Endometrium (tissue), 2 donors: ENCODE results near the gene GTF2E1.
A peak's percentile ranks its signal among the peaks of the same experiment; 100 is the strongest.
"Not testable (repeated sequence)": the region's sequence is repeated elsewhere in the genome, so short reads cannot be mapped to it uniquely, and the experiment has no call there.

ENCODE experiments used
- FAIRE-seq: peaks from 2 replicates; lab custom pipeline; 2012; peaks lifted over from hg19 to GRCh38; lab: Jason Lieb, UNC
- donor health status: control.
- donor health status: control.

The GTF2E1 gene

DNA sequence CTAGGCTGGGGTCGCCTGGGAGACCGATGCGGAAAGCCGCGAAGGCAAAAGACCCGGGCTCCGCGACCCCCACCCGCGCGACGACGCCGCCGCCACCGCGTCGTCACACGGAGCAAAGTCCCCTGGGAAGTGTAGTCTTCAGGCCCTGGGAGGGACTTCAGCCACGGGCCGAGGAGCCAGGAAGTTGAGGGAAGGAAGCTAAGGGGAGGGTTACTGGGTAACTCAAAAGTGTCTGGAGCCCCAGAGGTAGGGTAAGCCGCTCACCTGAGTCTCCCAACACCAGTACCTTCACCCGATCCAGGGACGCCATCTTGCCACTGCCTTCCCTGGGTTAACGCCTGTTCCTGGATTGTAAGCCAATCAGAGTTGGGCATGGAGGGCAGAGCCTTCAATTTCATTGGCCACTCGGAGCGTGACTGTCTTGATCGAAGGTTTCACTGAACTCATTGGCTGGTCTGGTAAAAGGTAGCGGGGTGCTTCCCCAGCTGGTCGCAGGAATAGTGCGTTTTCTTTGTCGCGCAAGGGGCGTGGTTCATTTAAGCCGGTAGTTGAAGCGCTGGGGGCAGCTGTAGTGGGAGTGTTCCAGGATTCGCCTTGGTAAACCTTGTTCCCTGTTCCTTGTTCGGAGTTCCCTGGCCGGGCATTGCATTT is at the start of gene GTF2E1, which contains the start of gene RABL3:
TSS of gene GTF2E1 (plus strand) at position 547 of the 651 bp plus-strand sequence. CDS start 7,809 bp downstream, outside the sequence.
TSS of gene RABL3 (minus strand) at position 319 of the 651 bp plus-strand sequence. CDS start at position 310, 9 bp downstream.
- peak; percentile 98 for FAIRE-seq

DNA sequence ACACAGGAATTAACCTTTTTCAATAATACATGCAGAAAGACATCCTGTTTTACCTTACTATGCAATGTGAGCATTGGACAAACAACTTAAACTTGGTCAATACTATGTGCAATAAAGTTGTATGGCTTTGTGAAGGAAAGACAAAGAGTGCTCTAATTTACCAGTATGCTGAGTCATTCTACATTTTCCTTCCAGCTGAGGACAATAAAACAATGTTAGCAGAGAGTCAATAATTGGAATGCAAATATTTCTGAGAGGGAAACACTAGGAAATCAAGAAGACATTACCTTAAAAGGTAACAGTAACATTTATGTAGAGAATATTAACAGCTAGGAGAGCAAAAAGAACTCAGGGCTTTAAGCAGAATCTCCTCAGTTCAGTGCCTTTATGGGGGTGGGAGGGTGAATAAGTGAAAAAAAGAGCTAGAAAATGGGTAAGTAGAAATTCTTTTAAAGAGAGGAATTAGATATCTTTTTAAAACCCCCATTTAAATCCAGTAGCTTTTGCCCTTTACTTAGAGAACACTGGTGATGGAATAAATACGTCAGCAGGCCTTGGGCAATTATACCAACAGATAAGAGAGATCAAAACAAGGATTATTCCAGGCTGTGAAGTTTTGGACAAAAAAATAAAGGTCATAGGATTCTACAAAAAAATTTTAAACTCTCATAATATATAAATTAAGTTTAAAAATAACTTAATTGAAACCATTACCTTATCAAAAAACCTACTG is 48.9 kb upstream of the GTF2E1 start:
- FAIRE-seq: peak; percentile 4

- FAIRE-seq: no peak
Observed at GRCh38 chr3:120699333-120699732, 43.2 kb upstream of the GTF2E1 start.

- peak; percentile 48 for FAIRE-seq
Observed at GRCh38 chr3:120705884-120706582, 36.5 kb upstream of the GTF2E1 start.

DNA sequence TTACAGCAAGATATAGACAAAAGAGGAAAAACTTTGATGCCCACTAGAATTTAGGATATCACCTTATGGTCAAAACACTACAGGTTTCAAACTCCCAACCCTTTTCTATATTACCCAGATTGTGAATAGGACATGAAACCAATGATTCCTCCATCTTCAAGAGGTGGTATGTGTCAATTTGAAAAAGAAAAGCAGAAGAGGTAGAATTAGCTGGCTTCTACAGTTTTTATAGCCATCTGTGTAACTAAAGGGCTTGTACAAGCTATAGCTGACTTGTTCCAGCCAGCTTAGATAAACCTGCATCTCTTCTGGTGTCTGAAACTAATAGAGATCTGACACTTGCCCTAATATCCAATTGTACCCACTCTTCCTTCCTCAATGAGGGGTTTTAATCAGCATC is 35.6 kb upstream of the GTF2E1 start:
- FAIRE-seq: no peak

DNA sequence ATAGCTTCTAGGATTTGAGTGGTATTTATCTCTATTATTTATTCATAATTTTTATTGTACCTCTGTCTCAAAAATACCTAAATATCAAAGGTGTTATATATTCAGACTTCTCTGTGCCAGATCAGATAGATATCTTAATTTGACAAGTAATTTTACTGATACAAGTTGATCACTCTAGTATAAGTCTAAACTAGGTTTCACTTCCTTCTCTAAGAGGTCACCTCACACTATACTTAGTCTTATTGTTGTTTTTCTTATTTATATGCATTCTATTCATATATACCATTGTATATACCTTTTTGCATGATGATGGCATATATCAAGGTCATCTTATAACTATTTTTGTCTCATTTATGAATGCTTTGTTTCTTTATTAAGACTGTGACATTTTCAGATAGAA is 34.1 kb upstream of the GTF2E1 start:
- FAIRE-seq: no peak

DNA sequence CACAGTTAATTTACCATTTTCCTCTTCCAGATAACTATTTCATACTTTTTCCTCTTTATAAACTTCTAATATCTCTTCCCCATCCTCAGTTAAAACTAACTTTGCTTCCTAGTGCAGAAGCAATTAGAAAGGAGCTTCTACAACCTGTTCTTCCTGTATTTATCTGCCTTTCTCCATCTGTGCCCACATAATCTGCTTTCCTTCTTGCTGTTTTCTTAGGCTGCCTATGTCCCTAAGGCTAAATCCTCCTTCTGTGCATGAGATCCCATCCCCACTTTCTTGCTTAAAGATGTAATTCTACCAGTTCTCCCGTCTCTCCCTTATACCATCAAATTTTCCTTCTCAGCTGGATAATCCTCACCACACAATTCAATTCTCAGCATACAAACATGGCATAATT is 32.2 kb upstream of the GTF2E1 start:
- FAIRE-seq: no peak

GRCh38 chr3:120713262-120713661 is 29.3 kb upstream of the GTF2E1 start:
- no peak for FAIRE-seq

- not testable (repeated sequence) for FAIRE-seq
Observed at GRCh38 chr3:120719167-120719834, 23.2 kb upstream of the GTF2E1 start.

DNA sequence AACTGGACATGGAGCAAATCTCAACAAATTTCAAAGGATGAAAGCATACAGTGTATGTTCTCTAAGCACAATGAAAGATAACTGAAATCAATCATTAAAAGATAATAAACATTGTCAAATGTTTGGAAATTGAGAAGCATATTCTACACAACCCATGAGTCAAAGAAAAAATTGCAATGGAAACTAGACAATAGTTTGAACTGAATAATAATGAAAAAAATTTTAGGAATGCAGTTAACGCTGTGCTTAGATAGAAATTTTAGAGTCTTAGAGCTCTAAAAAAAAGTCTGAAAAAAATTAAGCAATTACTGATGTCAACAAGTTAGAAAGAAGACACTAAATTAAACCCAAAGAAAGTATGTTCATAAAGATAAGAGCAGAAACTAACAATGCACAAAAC is 15.8 kb upstream of the GTF2E1 start:
- FAIRE-seq: no peak

- no peak for FAIRE-seq
Observed at GRCh38 chr3:120730576-120731542, 11.7 kb upstream of the GTF2E1 start.

GRCh38 chr3:120738006-120738405 is 4.5 kb upstream of the GTF2E1 start:
- FAIRE-seq: not testable (repeated sequence)

DNA sequence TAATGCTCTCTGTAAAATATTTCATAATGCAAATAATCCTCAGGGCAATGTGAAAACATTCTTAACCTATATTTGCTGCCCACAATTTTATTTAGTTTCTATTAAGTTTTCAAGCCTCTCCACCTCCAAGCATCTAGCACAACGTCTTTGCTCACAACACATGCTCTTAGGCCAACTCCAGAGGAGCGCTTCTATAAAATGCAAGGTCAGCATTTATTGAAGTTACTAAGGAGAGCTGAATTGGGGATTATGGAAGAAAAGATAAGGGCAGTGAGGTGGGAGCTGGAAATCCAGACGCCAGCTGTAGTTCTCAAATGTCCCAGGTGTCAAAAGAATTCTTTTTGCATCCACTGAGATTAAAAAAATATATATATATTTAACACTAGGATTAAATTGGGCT is 1.2 kb upstream of the GTF2E1 start:
- FAIRE-seq: no peak

DNA sequence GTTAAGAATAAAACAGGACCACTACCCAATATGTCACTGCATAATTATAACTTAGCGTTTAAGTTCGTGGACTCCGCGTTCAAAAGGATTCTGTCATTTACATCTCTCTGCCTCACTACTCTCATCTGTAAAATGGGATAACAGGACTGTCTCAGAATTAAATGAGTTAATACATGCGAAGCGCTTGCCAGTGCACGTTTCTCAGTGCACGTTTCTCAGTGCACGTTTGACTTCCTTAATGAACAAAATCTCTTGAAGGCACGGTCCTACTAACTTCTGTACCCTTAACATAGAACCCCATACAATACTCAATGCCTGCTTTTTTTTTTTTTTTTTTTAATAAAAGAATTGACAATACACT is 727 bp upstream of the GTF2E1 start:
- FAIRE-seq: no peak

- no peak for FAIRE-seq
Observed at GRCh38 chr3:120742849-120743365, 363 bp downstream of the GTF2E1 start.

- FAIRE-seq: no peak
Observed at GRCh38 chr3:120743556-120744195, 1.1 kb downstream of the GTF2E1 start.

GRCh38 chr3:120745466-120745865 is 2.9 kb downstream of the GTF2E1 start:
- no peak for FAIRE-seq

- FAIRE-seq: no peak
Observed at GRCh38 chr3:120749843-120750242, 7.3 kb downstream of the GTF2E1 start.

DNA sequence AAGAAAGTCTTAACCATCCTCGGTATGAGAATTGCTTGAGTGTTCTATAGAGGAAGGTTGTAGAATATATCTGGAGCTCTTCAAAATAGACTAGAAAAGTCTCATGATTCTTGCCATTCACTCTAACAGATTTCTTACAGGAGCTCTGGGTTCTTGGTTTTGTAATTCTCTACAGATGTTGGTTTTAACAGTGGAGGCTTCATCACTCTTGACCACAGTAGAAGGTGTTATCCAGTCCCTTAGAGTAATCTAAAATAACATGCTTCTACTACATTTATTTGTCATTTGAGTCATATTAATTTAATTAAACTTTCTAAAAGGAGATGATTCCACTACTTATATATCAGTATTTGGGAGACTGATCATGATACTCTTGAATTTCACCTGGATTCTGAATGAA is 9.7 kb downstream of the GTF2E1 start:
- FAIRE-seq: no peak

GRCh38 chr3:120752865-120753264 is 10.3 kb downstream of the GTF2E1 start:
- no peak for FAIRE-seq

- FAIRE-seq: no peak
Observed at GRCh38 chr3:120753810-120754209, 11.3 kb downstream of the GTF2E1 start.
